Head of caudate nucleus (tissue), 42 donors: ENCODE data around the gene CBX3.
A peak's percentile ranks its signal among the peaks of the same experiment; 100 is the strongest.

Experiments
- DNase-seq, 42 donors: peaks; one replicate each; pipeline versions ENCODE4 v3.0.0 to v3.0.0-alpha.2; 2020 to 2021; ENCODE audit warnings: mixed read lengths in 7 of 42
- intact Hi-C: fragments of 100-400 bp; cut with DNase I; formaldehyde crosslinking; loops from one replicate; pipeline ENCODE4 v1.15.0; 2022

The CBX3 gene

DNA sequence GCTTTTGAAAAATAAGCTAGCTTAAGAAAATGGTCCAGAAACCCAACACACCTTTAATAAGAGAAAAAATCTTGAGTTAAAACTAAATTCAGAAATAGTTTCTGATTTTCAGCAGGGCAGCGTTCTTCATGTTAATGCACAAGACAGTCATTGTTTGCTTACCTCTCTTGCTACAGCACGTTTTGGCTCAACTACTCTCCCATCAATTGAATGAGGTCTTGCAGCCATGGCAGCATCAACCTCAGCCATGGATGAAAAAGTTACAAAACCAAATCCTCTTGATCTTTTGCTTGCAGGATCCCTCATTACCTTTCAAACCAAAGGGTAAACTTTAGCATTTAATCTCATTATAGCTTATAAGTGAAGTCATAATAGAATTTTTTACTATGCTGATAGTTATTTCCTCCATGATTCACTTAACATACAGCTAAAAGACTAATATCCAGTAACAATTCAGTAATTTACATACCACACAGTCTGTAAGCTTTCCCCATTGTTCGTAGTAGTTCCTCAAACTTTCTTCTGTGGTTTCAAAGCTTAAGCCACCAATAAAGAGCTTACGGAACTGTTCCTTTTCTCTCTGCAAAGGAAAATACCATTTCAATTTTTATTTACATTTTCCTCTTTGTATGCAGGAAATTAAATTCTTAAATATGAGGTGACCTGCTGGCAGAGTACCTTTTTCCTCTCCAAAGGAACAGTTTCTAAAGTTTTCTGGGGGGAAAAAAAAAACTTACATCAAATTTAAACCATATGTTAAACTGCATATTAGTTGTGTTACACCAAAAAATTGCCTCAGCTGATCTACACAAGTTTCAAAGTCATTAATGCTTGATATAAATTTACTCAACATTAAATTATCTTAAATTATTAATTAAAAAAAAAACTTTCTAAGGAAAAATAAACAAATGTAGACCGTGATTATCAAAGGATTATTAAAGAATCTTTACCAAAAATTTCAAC is 4.1 kb upstream of the CBX3 start:
- intact Hi-C loops: loop anchor here (10.0 kb wide), 1 partner anchor 113 kb away; no protein-coding TSS in a partner anchor
- no peak for DNase-seq

DNA sequence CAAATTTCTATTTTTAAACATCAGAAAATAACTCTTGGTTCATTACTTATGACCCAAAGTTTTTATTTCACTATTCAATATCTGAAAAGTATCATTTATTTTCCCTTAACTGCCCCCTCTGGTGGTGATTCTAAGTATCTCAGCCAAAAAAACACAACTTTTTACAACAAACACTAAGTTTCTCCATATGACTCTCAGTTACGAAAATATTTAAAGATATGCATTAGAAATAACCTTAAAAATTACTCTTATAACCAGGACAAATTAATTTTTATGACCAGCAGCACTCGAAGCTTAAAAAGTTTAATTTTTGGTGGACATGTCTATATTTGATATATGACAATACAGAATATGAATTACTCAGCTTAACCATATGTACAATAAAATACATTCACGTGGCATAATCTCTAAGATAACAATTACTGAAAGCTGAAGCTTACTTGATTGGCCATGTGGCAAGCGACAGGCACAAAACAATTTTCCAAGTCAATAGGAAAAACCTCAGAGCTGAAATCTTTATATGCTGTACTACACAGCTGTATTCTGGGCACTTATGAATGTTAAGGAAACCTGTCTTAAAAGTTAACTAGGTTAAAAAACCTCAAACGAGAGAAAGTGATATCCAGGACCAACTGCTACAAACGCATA is 3.3 kb upstream of the CBX3 start:
- no peak for DNase-seq

GRCh38 chr7:26198781-26199169 is 2.8 kb upstream of the CBX3 start:
- no peak for DNase-seq
- intact Hi-C loops: loop anchor here (10.0 kb wide), 1 partner anchor 114 kb away; no protein-coding TSS in a partner anchor

More for the DNA sequence above, 3.3 kb upstream of the CBX3 start:
- intact Hi-C loops: loop anchor here (10.0 kb wide), 1 partner anchor 113 kb away; no protein-coding TSS in a partner anchor

DNA sequence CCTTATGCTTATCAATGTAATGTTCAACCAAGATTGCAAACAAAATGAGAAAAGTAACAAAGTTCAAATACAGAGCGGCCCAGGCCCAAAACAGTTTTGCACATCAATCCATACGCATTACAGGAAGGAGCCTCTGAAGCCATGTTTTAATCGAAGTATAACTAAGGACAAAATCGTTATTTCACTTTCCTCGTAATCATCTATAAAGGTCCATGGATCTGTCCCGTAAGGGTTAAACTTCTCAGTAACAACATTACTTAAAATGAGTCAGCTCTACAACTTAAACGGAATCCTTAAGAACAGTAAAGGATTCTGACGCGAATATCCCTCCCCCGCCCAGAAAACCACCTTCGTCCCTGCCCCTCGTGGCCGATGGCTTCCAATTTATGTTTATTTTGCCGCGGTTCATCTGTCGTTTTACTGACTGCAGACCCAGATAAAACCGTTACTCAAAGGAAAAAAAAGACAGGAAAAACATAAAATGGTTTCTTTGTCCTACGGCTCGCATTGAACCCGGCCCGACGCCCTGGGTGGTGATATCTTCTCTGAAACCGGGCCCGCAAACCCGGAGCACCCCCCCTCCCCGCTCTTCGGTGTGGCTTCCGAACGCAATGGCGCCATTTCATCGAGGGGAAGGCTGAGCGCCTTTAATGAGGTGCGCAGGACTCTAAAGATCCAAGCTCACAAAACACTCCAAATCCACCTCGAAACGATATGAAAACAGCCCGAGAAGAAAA is 2.1 kb upstream of the CBX3 start:
- intact Hi-C loops: loop anchor here (5.0 to 10.0 kb wide), 2 partner anchors 93 to 115 kb away; partner anchors contain the start of gene SNX10
- peak in 41 of 42 donors; percentile 46 to 87 (median 73) for DNase-seq

DNA sequence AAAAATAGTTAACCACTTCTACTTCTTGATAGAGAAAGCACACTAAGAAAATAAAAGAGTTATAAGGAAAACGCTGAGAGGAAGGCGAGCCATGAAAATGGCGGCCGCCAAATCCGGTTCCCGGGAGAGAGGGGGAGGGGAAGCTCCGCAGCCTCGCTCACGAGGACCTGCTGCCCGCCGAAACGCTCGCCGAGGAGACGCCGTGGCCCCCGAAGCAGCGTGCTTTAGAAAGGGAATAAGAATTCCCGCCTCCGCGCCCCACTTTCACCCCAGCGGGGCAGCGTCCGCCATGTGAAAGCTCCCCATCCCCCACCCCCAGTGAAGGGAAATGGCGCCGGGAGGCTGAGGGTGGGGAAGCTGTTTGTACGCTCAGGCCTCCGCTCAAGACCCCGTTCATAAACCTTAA is 1.5 kb upstream of the CBX3 start:
- intact Hi-C loops: loop anchor here (5.0 kb wide), 1 partner anchor 92 kb away; the partner anchor contains the start of gene SNX10

DNA sequence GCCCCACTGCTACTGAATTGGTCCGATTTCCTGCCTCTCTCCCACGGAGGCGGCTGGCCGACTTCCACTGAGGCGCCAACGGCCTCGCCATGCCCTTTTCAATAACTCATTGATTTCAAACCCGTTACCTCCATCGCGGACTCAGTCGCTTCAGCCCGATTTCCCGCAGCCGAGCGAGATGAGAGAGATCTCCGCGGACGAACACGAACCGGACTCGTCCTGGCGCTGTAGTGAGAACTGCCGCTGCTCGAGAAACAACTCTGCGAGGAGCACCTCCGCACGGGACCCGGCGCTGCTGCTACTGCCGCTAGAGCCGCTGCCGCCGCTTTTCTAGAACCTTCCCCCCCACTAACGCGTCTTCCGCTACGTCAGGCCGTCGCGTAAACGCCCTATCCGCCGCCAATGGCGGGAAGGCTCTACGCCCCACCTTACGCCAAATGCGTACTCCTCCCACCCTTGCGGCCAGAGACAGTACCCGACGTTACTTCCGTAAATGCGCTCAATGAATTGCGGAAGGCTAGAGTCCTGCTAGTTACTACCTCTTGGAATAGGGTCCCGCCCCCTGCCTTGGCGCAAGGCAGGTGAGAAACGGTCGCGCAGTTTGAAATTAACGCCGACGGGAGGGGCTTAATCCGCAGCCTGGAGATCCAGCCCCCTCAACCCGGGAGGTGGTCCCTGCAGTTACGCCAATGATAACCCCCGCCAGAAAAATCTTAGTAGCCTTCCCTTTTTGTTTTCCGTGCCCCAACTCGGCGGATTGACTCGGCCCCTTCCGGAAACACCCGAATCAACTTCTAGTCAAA is 900 bp upstream of the CBX3 start, which contains the start of gene HNRNPA2B1:
TSS of gene HNRNPA2B1 (minus strand) at position 303 of the 803 bp plus-strand sequence. CDS start at position 134, 169 bp downstream.
- peak; percentile 93 to 99 (median 97) for DNase-seq
- intact Hi-C loops: loop anchor here (5.0 kb wide), 1 partner anchor 92 kb away; the partner anchor contains the start of gene SNX10

More for the DNA sequence above, 1.5 kb upstream of the CBX3 start:
- DNase-seq: peak; percentile 47 to 90 (median 78)

DNA sequence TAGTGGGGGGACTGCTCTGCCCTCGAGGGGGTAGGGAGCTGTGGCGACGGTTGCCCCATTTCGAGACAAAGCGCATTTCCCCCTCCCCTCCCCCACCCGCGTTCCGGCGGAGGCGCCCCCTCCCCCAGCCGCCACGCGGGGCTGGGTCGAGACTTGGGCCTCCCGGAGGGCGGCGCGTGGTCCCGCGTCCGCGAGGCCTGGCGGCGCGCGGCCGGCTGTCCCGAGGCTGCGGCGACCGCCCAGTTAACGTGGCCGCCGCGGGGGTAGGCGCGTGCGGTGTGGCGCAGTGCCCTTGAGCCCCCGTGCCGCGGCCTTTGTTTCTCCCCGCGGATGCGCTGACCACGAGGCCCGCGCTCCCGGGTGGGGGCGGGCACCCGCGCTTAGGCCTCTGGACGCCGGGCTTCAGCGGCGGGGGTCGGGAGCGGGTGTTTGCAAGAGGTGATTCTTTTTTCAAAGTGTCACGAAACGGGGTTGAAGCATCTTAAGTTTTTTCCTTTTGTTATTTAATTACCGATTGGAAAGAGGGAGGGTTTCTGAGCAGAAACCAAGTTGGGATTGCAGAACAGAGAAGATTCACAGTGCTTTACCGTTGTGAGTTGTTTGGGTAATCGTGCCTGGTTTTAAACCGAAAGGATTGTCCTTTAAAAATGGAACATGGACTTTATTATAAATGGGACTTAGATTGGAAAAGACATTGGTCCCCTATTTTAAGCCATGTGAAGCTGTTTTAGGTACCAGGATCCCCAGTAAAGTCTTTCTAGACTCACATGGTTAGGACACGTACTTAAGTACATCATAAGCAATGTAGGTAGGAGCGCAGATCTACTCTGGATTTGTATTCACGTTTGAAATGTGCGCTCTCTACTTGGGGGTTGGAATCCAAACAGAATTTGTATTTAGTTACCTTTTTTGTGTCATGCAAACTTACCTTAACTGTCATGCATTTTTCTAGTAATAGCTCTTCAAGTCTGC is 760 bp downstream of the CBX3 start:
- DNase-seq: peak in 38 of 42 donors; percentile 31 to 81 (median 58)
- intact Hi-C loops: loop anchor here (5.0 kb wide), 1 partner anchor 90 kb away; the partner anchor contains the start of gene SNX10

DNA sequence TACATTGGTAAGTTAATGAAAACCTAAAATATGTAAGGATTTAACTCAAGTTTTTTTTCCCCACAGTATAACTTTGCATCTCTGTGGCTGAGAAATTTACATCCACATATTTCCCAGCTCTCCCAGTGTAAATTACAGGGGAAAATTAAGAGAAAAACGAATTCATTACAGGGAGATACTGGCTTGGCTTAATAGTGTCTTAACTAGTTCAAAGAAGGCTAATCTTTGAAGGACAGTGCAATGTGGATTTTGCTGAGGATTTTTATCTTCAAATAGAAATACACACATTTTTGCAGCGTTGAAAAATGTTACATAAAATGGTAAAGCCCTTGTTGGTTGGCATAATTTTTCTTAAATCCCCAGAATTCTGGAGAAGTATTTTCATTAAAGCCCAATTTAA is 1.5 kb downstream of the CBX3 start:
- intact Hi-C loops: loop anchor here (5.0 kb wide), 1 partner anchor 89 kb away; the partner anchor contains the start of gene SNX10
- DNase-seq: no peak

- intact Hi-C loops: no loop called here
- DNase-seq: peak in 13 of 42 donors; percentile 8 to 59 (median 30)
These were observed 6.5 kb downstream of the CBX3 start for GRCh38 chr7:26208040-26208439.

DNA sequence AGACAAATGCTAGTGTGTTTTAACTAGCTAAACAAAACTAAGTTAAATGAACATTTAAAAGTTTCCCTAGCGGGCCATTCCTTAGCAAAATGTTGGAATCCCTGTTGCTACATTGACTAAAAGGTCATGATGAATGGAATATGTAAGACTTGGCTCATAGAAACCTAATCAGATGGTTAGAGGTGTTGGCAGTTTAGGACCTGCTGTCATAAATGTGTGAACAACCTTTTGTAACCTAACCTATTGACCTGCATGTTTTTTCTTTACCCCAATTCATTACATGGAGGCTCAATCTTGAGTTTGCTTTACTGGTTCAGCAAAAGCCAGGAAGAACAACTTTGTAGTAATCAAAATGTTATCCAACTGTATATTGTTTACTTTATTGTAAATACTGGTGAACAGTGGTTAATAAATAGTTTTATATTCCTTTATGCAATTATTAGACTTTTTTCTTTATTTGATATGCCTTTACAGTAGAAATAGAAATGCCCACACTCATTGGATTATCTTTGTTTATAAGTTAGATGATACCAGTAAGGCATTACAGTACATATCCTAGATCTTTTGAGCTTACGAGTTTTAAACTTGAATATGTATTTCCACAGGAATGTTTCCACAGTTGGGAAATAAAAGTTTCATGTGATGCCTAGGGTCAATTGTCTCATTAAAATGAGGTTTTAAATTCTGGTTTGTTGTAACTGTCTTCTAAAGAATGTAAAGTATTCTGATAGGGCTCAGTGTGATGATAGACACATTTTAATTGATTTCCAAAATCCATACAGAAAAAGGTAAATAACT is 11.6 kb downstream of the CBX3 start:
- intact Hi-C loops: no loop called here

DNA sequence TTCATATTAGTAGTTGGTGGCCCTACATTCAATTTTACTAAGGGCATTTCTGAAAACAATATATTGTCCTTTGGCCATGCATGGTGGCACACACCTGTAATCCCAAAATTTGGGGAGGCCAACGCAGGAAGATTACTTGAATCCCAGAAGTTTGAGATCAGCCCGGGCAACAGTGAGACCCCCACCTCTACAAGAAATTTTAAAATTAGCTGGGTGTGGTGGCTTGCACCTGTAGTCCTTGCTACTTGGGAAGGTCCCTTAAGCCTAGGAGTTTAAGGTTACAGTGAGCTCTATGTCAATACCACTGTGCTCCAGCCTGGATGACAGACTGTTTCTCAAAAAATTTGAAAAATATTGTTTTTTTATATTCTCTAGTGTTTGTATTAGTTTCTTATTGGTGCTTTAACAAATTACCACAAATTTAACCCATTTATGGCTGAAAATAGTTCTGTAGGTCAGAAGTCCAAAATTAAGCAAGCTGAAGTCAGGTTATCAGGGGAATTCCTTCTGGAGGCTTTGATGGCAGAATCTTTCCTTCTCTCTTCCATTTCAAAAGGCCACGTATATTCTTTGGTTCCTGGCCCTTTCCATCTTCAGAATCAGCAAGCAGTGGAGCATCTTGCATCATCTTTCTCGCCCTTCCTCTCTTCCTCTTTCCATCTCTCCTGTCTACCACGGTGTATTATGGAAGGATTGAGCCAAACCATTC is 12.4 kb downstream of the CBX3 start:
- DNase-seq: no peak
- intact Hi-C loops: no loop called here

More for the DNA sequence above, 11.6 kb downstream of the CBX3 start:
- DNase-seq: no peak

DNA sequence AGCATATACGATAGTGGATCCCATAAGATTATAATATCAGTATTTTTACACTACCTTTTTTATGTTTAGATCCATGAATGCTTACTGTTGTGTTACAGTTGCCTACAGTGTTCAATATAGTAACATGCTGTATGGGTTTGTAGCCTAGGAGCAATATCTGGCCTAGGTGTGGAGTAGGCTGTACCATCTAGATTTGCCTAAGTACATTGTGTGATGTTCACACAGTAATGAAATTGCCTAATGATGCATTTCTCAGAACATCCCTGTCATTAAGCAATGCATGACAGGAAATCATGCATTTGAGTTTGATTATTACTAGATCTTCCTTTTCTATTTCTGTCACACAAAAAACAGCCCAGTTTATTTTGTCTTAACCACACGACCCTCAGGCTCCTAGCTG is 14.5 kb downstream of the CBX3 start:
- no peak for DNase-seq
- intact Hi-C loops: no loop called here

GRCh38 chr7:26224359-26224758 is 22.8 kb downstream of the CBX3 start:
- intact Hi-C loops: no loop called here
- DNase-seq: no peak

DNA sequence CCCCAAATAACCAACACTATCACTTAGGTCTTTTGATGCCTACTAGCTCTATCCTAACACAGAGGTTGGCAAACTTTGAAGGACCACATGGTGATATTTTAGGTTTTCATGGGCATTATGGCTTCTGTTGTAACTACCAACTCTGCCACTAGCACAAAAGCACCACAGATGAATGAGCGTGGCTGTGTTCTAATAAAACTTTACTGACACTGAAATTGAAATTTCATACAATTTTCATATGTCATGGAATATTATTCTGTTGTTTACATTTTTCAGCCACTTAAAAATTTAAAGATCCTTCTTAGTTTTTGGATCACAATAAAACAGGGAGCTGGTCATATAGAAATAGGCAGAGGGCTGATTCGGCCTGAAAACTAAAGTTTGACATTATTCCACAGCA is 26.4 kb downstream of the CBX3 start:
- intact Hi-C loops: no loop called here
- DNase-seq: no peak

DNA sequence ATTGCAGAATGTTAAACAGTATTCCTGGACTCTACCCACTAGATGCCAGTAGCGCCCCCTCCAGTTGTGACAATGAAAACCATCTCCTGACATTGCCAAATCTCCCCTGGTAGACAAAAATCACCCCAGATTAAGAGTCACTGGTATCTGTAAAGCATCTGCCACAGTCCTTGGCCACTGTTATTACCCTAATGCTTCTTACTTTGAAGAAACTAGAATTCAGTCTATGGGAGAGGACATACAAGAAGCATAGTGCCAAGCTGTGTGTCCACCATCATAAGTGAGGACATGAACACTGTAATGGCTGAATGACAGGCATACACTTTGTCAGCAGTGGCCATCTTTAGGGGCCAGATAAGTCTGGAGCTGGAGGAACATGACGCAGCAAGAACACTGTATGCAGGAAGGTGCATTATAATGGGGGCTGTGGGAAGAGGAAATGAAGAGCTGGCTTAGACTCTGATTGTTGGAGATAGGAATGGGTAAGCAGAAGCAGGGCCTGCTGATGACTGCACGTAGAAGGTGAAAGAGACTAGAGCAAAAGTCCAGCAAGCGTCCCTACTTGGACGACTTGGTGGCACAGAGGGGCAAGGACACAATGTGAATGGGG is 32.5 kb downstream of the CBX3 start:
- DNase-seq: peak in 1 of 42 donors; percentile 20
- intact Hi-C loops: no loop called here
